PC-3 (cell line): ENCODE results near the gene GABRA5.

Experiments
- EZH2 ChIP-seq: fragments of 300-600 bp; sonication (generic); IDR thresholded peaks from one replicate; pipeline ENCODE4 v1.6.1; 2017; ENCODE audit warnings: antibody characterized with exemption, mild to moderate bottlenecking, low read length; ENCODE audit not compliant: unreplicated experiment
- TF ChIP-seq, protein P1 (sequence below): fragments of 300-600 bp; sonication (generic); conservative IDR thresholded peaks from 2 replicates; pipeline ENCODE4 v1.5.1; 2017; ENCODE audit warnings: antibody characterized with exemption, low read depth, mild to moderate bottlenecking, low read length

GRCh38 chr15:26943866-26944265 is 77.0 kb downstream of the GABRA5 start:
- TF ChIP-seq EZH2: no peak
- TF ChIP-seq, protein P1, sequence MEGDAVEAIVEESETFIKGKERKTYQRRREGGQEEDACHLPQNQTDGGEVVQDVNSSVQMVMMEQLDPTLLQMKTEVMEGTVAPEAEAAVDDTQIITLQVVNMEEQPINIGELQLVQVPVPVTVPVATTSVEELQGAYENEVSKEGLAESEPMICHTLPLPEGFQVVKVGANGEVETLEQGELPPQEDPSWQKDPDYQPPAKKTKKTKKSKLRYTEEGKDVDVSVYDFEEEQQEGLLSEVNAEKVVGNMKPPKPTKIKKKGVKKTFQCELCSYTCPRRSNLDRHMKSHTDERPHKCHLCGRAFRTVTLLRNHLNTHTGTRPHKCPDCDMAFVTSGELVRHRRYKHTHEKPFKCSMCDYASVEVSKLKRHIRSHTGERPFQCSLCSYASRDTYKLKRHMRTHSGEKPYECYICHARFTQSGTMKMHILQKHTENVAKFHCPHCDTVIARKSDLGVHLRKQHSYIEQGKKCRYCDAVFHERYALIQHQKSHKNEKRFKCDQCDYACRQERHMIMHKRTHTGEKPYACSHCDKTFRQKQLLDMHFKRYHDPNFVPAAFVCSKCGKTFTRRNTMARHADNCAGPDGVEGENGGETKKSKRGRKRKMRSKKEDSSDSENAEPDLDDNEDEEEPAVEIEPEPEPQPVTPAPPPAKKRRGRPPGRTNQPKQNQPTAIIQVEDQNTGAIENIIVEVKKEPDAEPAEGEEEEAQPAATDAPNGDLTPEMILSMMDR: no peak
